HepG2 (cell line): ENCODE data around the gene MFSD6. TPM values are rescaled to one million over a fixed set of nuclear protein-coding genes. Genes with fewer than 3 reads are reported as not detected.

Experiments used
- ATAC-seq: fragments of 200-7000 bp; cut with Tn5 transposase; 3 replicates; pipeline ENCODE4 v1.9.1; 2020; ENCODE audit warnings: mild to moderate bottlenecking, moderate library complexity
- BruUV-seq: library from RNA; stranded (reverse); fragments of 400-500 nt; replicated peaks from 2 replicates; lab custom pipeline; 2021; lab: Mats Ljungman, UMichigan
- CTCF ChIA-PET: fragments of 300-600 bp; formaldehyde crosslinking; extraction: SDS; loops from one replicate; lab custom pipeline; 2021; ENCODE audit warnings: low total read pairs, inconsistent platforms, low intra/inter-chr PET ratio; lab: Yijun Ruan, JAX
- POLR2A ChIA-PET: fragments of 350-600 bp; sonication (Branson Sonifier 250); formaldehyde crosslinking; loops from one replicate; lab custom pipeline; 2020; ENCODE audit warnings: antibody characterized with exemption, inconsistent platforms; lab: Yijun Ruan, JAX
- DNase-seq: peaks from one replicate; pipeline ENCODE4 v3.0.0-alpha.2; 2015; ENCODE audit warnings: low spot score
- FAIRE-seq: peaks from 3 replicates; lab custom pipeline; 2011; peaks lifted over from hg19 to GRCh38; lab: Jason Lieb, UNC
- H2AFZ ChIP-seq: one replicate; pipeline ENCODE4 v1.6.1; 2011; ENCODE audit warnings: low read length, inconsistent platforms
- H3K27ac ChIP-seq: fragments of 300-600 bp; 3 replicates; pipeline ENCODE4 v1.8.0; 2011; ENCODE audit warnings: mixed run types, mild to moderate bottlenecking, mixed read lengths, low read length, inconsistent platforms; ENCODE audit not compliant: insufficient read depth; ENCODE audit errors: extremely low read length
- H3K27me3 ChIP-seq, 2 experiments: fragments of 200-600 bp in 1 of 2; 2 replicates in 1 of 2; 3 replicates in 1 of 2; pipeline versions ENCODE4 v1.6.0 to v1.8.0; 2011; ENCODE audit warnings: low read length in 2 of 2, mild to moderate bottlenecking in 2 of 2, moderate library complexity in 2 of 2, inconsistent platforms in 1 of 2; ENCODE audit not compliant: insufficient read depth in 2 of 2, control insufficient read depth in 1 of 2
- H3K36me3 ChIP-seq, 2 experiments: fragments of 200-600 bp in 1 of 2; replicated peaks in 1 of 2; 2 replicates in 1 of 2; 3 replicates in 1 of 2; pipeline versions ENCODE4 v1.5.1 to v1.8.0; 2011; ENCODE audit warnings: low read length in 2 of 2, inconsistent platforms in 1 of 2; ENCODE audit not compliant: insufficient read depth in 2 of 2, control insufficient read depth in 1 of 2
- H3K4me1 ChIP-seq: 2 replicates; pipeline ENCODE4 v1.5.1; 2012; ENCODE audit warnings: low read length, inconsistent platforms; ENCODE audit not compliant: insufficient read depth
- H3K4me2 ChIP-seq: 2 replicates; pipeline ENCODE4 v1.6.0; 2011; ENCODE audit warnings: low read depth, low read length, inconsistent platforms
- H3K4me3 ChIP-seq, 3 experiments: fragments of 200-600 bp in 1 of 3; sonication (generic), shearing (Covaris generic) in 1 of 3; replicated peaks in 1 of 3; 2 replicates each; pipeline ENCODE4 v1.5.1; 2011 to 2016; ENCODE audit warnings: low read length in 3 of 3, inconsistent platforms in 2 of 3, low read depth in 2 of 3, mild to moderate bottlenecking in 2 of 3, control low read depth in 1 of 3, mixed read lengths in 1 of 3; ENCODE audit not compliant: insufficient read depth in 1 of 3
- H3K79me2 ChIP-seq: one replicate; pipeline ENCODE4 v1.6.1; 2011; ENCODE audit warnings: low read length, inconsistent platforms; ENCODE audit not compliant: insufficient read depth
- H3K9ac ChIP-seq: 2 replicates; pipeline ENCODE4 v1.6.0; 2011; ENCODE audit warnings: mild to moderate bottlenecking, low read depth, low read length, inconsistent platforms; ENCODE audit not compliant: insufficient read depth
- H3K9me3 ChIP-seq: 2 replicates; pipeline ENCODE4 v1.5.1; 2012; ENCODE audit warnings: mild to moderate bottlenecking, low read length
- H4K20me1 ChIP-seq: 2 replicates; pipeline ENCODE4 v1.6.0; 2011; ENCODE audit warnings: inconsistent platforms, mild to moderate bottlenecking, low read length, moderate library complexity; ENCODE audit not compliant: insufficient read depth
- BORCS8-MEF2B ChIP-seq: sonication (generic); formaldehyde crosslinking; IDR thresholded peaks from 2 replicates; pipeline ENCODE4 v1.8.0; 2022; ENCODE audit warnings: mild to moderate bottlenecking, missing genetic modification reagents
- EHMT2 ChIP-seq: fragments of 200-600 bp; sonication (generic); IDR thresholded peaks from 2 replicates; pipeline ENCODE4 v1.7.0; 2017; ENCODE audit warnings: antibody characterized with exemption, low read depth, low read length, borderline replicate concordance
- FOXJ3 ChIP-seq: sonication (generic); formaldehyde crosslinking; IDR thresholded peaks from 2 replicates; pipeline ENCODE4 v1.4.0; 2020; ENCODE audit warnings: missing genetic modification reagents, mild to moderate bottlenecking, borderline replicate concordance
- FOXP4 ChIP-seq: sonication (generic); formaldehyde crosslinking; IDR thresholded peaks from 2 replicates; pipeline ENCODE4 v1.4.0; 2020; ENCODE audit warnings: missing genetic modification reagents
- HNRNPL ChIP-seq: fragments of 200-400 bp; formaldehyde crosslinking; IDR thresholded peaks from 2 replicates; pipeline ENCODE4 v1.6.1; 2017; ENCODE audit warnings: mild to moderate bottlenecking, low read depth, low read length
- KIAA2018 ChIP-seq: sonication (generic); formaldehyde crosslinking; IDR thresholded peaks from 2 replicates; pipeline ENCODE4 v1.5.0; 2020; ENCODE audit warnings: mild to moderate bottlenecking, missing genetic modification reagents, borderline replicate concordance
- MAFF ChIP-seq: IDR thresholded peaks from 2 replicates; pipeline ENCODE4 v1.6.1; 2011; ENCODE audit warnings: low read depth, low read length, improper control_type of control experiment
- MAFK ChIP-seq, 2 experiments: IDR thresholded peaks in 1 of 2; conservative IDR thresholded peaks in 1 of 2; 2 replicates each; pipeline ENCODE4 v1.6.1; 2011; ENCODE audit warnings: improper control_type of control experiment in 2 of 2, low read length in 2 of 2
- WGBS: methylation state at CpG from one replicate; pipeline ENCODE4 v1.1.6; 2017; ENCODE audit warnings: low lambda C conversion rate; 5-methylcytosine and 5-hydroxymethylcytosine counted together
- in situ Hi-C: cut with HindIII; loops from 2 replicates; pipeline ENCODE4 v1.10.0; 2017; ENCODE audit warnings: low pct_unique_long_range_greater_than_20kb; ENCODE audit not compliant: extremely low pct_ligation_motif_present
- intact Hi-C: fragments of 100-400 bp; cut with micrococcal nuclease; formaldehyde crosslinking; loops from one replicate; pipeline ENCODE4 v1.10.0; 2022; ENCODE audit not compliant: unreplicated experiment
- polyA plus RNA-seq, 8 experiments: library from polyadenylated mRNA; depleted of rRNA in 3 of 8; stranded (reverse) in 7 of 8; unstranded in 1 of 8; fragments of >200 nt; fragmentation: Illumina TruSeq in 4 of 8; extraction: Trizol in 4 of 8; gene quantifications; 2 replicates each; pipeline versions ENCODE4 v1.2.1 to v1.2.3, GENCODE V29; 2011 to 2016; ENCODE audit warnings: low read depth in 4 of 8, missing spikeins in 1 of 8, mixed read lengths in 1 of 8; ENCODE audit not compliant: insufficient read depth in 1 of 8
- total RNA-seq, 5 experiments: library from RNA; depleted of rRNA; stranded (reverse); fragments of >200 nt; fragmentation: Illumina TruSeq; extraction: Trizol; gene quantifications; 2 replicates each; pipeline ENCODE4 v1.2.3, GENCODE V29; 2016; ENCODE audit warnings: low read depth in 1 of 5

MFSD6 gene
- total and polyA plus RNA-seq, 2 of the 13 experiments (the other 11 are each of a cell fraction or from before 2014, with no cell fraction given), result 0.92 to 1.4 TPM

GRCh38 chr2:190456833-190457232 lies 48.7 kb downstream of the MFSD6 start:
- ChIA-PET CTCF (no interaction called here), POLR2A (no interaction called here)
- Histone ChIP-seq H3K9ac (no peak overlapping the region), H3K4me1 (no peaks in the 10 kb centered on the region), H3K9me3 (no peaks in the 10 kb centered on the region), H3K27ac (no peak overlapping the region), H2AFZ (no peak overlapping the region), H3K36me3 (no peaks in the 10 kb centered on the region), H3K79me2 (no peaks in the 10 kb centered on the region), H3K4me2 (no peak overlapping the region), H4K20me1 (no peaks in the 10 kb centered on the region), H3K27me3 (no peaks in the 10 kb centered on the region)
- DNase-seq (no peak), FAIRE-seq (no peak), ATAC-seq (no peak; the same call in 2 of the 3 replicates)
- in situ Hi-C loops (no loop called here), intact Hi-C loops (no loop called here)
- 41% methylated on average over 7 of the region's 7 CpGs for WGBS
- BruUV-seq, result no TSS peak
- 0 out of 2 replicates have a peak, but pooled peaks have one; percentile 16 for TF ChIP-seq EHMT2
- TF ChIP-seq FOXJ3 (CRISPR knock-in tag), result no peak
- TF ChIP-seq, all 625 proteins: peak for 1
- no peak overlapping the region for H3K4me3 ChIP-seq

GRCh38 chr2:190457256-190457655 lies 49.1 kb downstream of the MFSD6 start:
- ChIA-PET POLR2A (no interaction called here), CTCF (no interaction called here)
- H3K27ac ChIP-seq, result no peak overlapping the region
- no peak overlapping the region for H3K4me2 ChIP-seq
- no peak overlapping the region for H2AFZ ChIP-seq
- no peaks in the 10 kb centered on the region for H3K27me3 ChIP-seq
- in situ Hi-C loops, result no loop called here
- no peaks in the 10 kb centered on the region for H4K20me1 ChIP-seq
- no peak for DNase-seq
- H3K79me2 ChIP-seq, result no peaks in the 10 kb centered on the region
- ATAC-seq, result no peak
- FAIRE-seq, result no peak
- intact Hi-C loops, result no loop called here
- no TSS peak for BruUV-seq
- no peaks in the 10 kb centered on the region for H3K4me1 ChIP-seq
- 63% methylated on average over 2 of the region's 2 CpGs for WGBS
- no peaks in the 10 kb centered on the region for H3K36me3 ChIP-seq
- no peaks in the 10 kb centered on the region for H3K9me3 ChIP-seq
- TF ChIP-seq FOXP4 (CRISPR knock-in tag) (no peak), BORCS8-MEF2B (no peak), HNRNPL (no peak), MAFK (conservative IDR thresholded peaks at IDR 0.05 in 1 of 2, IDR thresholded peaks at IDR 0.05 in 1 of 2; ENCODE audit: low read length in 2 of 2) (peak; percentile 98), KIAA2018 (no peak), MAFF (peak; percentile 99)
- TF ChIP-seq, all 625 proteins: peak for 2
- no peak overlapping the region for H3K9ac ChIP-seq
- H3K4me3 ChIP-seq, result no peak overlapping the region
